HEK293 (cell line): Measurements from ENCODE around the gene PRKAG2.

Experiments
- BCL6B ChIP-seq: fragments of 450-650 bp; formaldehyde crosslinking; IDR thresholded peaks from 2 replicates; pipeline ENCODE4 v1.5.1; 2017; ENCODE audit warnings: missing biosample characterization, missing genetic modification characterization
- KLF1 ChIP-seq: fragments of 450-650 bp; formaldehyde crosslinking; IDR thresholded peaks from 2 replicates; pipeline ENCODE4 v1.5.1; 2016; ENCODE audit warnings: missing biosample characterization, missing genetic modification characterization
- KLF10 ChIP-seq: fragments of 450-650 bp; IDR thresholded peaks from 2 replicates; pipeline ENCODE4 v1.5.1; 2018; ENCODE audit warnings: missing biosample characterization, mild to moderate bottlenecking, missing genetic modification characterization
- OVOL3 ChIP-seq: fragments of 450-650 bp; formaldehyde crosslinking; IDR thresholded peaks from 2 replicates; pipeline ENCODE4 v1.5.1; 2016; ENCODE audit warnings: missing biosample characterization, missing genetic modification characterization
- REPIN1 ChIP-seq: fragments of 450-650 bp; formaldehyde crosslinking; IDR thresholded peaks from 2 replicates; pipeline ENCODE4 v1.5.1; 2017; ENCODE audit warnings: missing biosample characterization, missing genetic modification characterization, low read depth
- REST ChIP-seq: fragments of 450-650 bp; formaldehyde crosslinking; IDR thresholded peaks from 2 replicates; pipeline ENCODE4 v1.5.1; 2016; ENCODE audit warnings: missing biosample characterization, missing genetic modification characterization
- ZBTB21 ChIP-seq: fragments of 450-650 bp; formaldehyde crosslinking; IDR thresholded peaks from 2 replicates; pipeline ENCODE4 v1.5.1; 2017; ENCODE audit warnings: missing biosample characterization, missing genetic modification characterization
- ZBTB44 ChIP-seq: fragments of 450-650 bp; IDR thresholded peaks from 2 replicates; pipeline ENCODE4 v1.5.1; 2018; ENCODE audit warnings: missing biosample characterization, mild to moderate bottlenecking, missing genetic modification characterization
- ZBTB7A ChIP-seq: fragments of 450-650 bp; formaldehyde crosslinking; IDR thresholded peaks from 2 replicates; pipeline ENCODE4 v1.5.1; 2016; ENCODE audit warnings: low read depth, missing biosample characterization, missing genetic modification characterization
- ZFP69B ChIP-seq: fragments of 450-650 bp; formaldehyde crosslinking; IDR thresholded peaks from 2 replicates; pipeline ENCODE4 v1.5.1; 2016; ENCODE audit warnings: missing biosample characterization, missing genetic modification characterization
- ZNF157 ChIP-seq: fragments of 450-650 bp; formaldehyde crosslinking; IDR thresholded peaks from 2 replicates; pipeline ENCODE4 v1.5.1; 2016; ENCODE audit warnings: missing biosample characterization, missing genetic modification characterization
- ZNF488 ChIP-seq: fragments of 450-650 bp; formaldehyde crosslinking; IDR thresholded peaks from 2 replicates; pipeline ENCODE4 v1.5.1; 2016; ENCODE audit warnings: missing biosample characterization, missing genetic modification characterization
- ZNF514 ChIP-seq: fragments of 450-650 bp; formaldehyde crosslinking; IDR thresholded peaks from 2 replicates; pipeline ENCODE4 v1.5.1; 2016; ENCODE audit warnings: missing biosample characterization, missing genetic modification characterization
- ZNF596 ChIP-seq: fragments of 450-650 bp; IDR thresholded peaks from 2 replicates; pipeline ENCODE4 v1.5.0; 2018; ENCODE audit warnings: missing biosample characterization, mild to moderate bottlenecking, missing genetic modification characterization, moderate library complexity
- ZNF621 ChIP-seq: fragments of 450-650 bp; formaldehyde crosslinking; IDR thresholded peaks from 2 replicates; pipeline ENCODE4 v1.5.1; 2017; ENCODE audit warnings: missing biosample characterization, missing genetic modification characterization
- ZNF624 ChIP-seq: fragments of 450-650 bp; formaldehyde crosslinking; IDR thresholded peaks from 2 replicates; pipeline ENCODE4 v1.5.1; 2017; ENCODE audit warnings: missing biosample characterization, missing genetic modification characterization
- ZNF660 ChIP-seq: fragments of 450-650 bp; IDR thresholded peaks from 2 replicates; pipeline ENCODE4 v1.5.1; 2018; ENCODE audit warnings: missing biosample characterization, mild to moderate bottlenecking, missing genetic modification characterization
- TF ChIP-seq, protein P1 (sequence below): fragments of 450-650 bp; formaldehyde crosslinking; IDR thresholded peaks from 2 replicates; pipeline ENCODE4 v1.5.1; 2016; ENCODE audit warnings: missing biosample characterization, missing genetic modification characterization, borderline replicate concordance
- TF ChIP-seq, protein P2 (sequence below): fragments of 450-650 bp; formaldehyde crosslinking; IDR thresholded peaks from 2 replicates; pipeline ENCODE4 v1.5.1; 2016; ENCODE audit warnings: missing biosample characterization, missing genetic modification characterization
- TF ChIP-seq, protein P3 (sequence below): fragments of 450-650 bp; formaldehyde crosslinking; IDR thresholded peaks from 2 replicates; pipeline ENCODE4 v1.5.1; 2016; ENCODE audit warnings: missing biosample characterization, missing genetic modification characterization

PRKAG2 gene

DNA sequence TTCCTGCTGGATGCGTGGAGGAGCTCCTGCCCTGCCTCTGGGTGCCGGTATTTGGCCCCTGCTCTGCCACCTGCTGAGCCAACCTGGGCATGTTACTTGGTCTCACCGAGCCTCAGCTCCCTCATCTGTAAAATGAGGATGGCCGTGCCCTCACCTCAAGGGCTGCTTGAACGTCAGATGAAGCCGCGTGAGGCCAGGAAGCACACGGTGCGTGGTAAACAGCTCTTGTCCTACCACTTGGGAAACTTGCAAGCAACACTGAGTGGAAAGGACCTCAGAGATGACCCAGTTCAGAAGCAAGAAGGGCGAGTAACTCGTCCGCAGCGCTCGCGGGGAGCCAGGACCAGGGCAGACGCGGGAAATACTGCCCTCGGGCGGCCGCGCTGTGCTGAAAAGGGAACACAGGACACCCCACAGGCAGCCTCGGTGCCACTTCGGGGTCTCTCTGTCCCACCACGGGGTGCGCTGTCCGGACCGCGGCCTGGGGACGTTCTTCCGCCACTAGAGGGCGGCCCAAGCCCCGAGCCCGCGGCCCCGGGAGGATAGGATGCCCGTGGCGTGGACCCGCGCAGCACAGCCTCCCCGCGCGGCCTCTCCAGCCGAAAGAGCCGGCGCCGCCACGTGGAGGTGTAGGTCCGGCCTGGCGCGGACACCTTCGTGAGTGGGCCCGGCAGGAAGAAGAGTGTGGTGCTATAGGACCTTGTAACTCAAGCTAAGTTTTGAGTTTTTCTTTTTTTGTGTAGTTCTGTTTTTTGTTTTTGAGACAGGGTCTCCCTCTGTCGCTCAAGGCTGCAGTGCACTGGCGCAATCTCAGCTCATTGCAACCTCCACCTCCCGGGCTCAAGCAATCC, 94.1 kb downstream of the PRKAG2 start (continued):
- no peak for TF ChIP-seq ZBTB44 (tag by site-specific recombination)
- TF ChIP-seq, protein P1, sequence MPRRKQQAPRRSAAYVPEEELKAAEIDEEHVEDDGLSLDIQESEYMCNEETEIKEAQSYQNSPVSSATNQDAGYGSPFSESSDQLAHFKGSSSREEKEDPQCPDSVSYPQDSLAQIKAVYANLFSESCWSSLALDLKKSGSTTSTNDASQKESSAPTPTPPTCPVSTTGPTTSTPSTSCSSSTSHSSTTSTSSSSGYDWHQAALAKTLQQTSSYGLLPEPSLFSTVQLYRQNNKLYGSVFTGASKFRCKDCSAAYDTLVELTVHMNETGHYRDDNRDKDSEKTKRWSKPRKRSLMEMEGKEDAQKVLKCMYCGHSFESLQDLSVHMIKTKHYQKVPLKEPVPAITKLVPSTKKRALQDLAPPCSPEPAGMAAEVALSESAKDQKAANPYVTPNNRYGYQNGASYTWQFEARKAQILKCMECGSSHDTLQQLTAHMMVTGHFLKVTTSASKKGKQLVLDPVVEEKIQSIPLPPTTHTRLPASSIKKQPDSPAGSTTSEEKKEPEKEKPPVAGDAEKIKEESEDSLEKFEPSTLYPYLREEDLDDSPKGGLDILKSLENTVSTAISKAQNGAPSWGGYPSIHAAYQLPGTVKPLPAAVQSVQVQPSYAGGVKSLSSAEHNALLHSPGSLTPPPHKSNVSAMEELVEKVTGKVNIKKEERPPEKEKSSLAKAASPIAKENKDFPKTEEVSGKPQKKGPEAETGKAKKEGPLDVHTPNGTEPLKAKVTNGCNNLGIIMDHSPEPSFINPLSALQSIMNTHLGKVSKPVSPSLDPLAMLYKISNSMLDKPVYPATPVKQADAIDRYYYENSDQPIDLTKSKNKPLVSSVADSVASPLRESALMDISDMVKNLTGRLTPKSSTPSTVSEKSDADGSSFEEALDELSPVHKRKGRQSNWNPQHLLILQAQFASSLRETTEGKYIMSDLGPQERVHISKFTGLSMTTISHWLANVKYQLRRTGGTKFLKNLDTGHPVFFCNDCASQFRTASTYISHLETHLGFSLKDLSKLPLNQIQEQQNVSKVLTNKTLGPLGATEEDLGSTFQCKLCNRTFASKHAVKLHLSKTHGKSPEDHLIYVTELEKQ (tag by site-specific recombination) = no peak
- TF ChIP-seq ZBTB21 = no peak
- TF ChIP-seq ZNF157 = no peak
- peak; percentile 87 for TF ChIP-seq ZNF660 (tag by site-specific recombination)
- TF ChIP-seq ZNF488 (tag by site-specific recombination) = no peak
- no peak for TF ChIP-seq KLF1
- TF ChIP-seq, protein P2, sequence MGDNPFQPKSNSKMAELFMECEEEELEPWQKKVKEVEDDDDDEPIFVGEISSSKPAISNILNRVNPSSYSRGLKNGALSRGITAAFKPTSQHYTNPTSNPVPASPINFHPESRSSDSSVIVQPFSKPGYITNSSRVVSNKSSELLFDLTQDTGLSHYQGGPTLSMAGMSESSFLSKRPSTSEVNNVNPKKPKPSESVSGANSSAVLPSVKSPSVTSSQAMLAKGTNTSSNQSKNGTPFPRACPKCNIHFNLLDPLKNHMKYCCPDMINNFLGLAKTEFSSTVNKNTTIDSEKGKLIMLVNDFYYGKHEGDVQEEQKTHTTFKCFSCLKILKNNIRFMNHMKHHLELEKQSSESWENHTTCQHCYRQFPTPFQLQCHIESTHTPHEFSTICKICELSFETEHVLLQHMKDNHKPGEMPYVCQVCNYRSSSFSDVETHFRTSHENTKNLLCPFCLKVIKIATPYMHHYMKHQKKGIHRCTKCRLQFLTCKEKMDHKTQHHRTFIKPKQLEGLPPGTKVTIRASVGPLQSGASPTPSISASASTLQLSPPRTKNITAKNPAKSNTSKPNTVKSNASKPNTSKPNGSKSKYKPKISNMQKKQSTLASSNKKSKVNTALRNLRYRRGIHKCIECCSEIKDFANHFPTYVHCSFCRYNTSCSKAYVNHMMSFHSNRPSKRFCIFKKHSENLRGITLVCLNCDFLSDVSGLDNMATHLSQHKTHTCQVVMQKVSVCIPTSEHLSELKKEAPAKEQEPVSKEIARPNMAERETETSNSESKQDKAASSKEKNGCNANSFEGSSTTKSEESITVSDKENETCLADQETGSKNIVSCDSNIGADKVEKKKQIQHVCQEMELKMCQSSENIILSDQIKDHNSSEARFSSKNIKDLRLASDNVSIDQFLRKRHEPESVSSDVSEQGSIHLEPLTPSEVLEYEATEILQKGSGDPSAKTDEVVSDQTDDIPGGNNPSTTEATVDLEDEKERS (tag by site-specific recombination) = 0 out of 2 replicates have a peak, but pooled peaks have one; percentile 8
- peak; percentile 67 for TF ChIP-seq ZFP69B
- TF ChIP-seq ZNF514 (tag by site-specific recombination) = no peak
- TF ChIP-seq, protein P3, sequence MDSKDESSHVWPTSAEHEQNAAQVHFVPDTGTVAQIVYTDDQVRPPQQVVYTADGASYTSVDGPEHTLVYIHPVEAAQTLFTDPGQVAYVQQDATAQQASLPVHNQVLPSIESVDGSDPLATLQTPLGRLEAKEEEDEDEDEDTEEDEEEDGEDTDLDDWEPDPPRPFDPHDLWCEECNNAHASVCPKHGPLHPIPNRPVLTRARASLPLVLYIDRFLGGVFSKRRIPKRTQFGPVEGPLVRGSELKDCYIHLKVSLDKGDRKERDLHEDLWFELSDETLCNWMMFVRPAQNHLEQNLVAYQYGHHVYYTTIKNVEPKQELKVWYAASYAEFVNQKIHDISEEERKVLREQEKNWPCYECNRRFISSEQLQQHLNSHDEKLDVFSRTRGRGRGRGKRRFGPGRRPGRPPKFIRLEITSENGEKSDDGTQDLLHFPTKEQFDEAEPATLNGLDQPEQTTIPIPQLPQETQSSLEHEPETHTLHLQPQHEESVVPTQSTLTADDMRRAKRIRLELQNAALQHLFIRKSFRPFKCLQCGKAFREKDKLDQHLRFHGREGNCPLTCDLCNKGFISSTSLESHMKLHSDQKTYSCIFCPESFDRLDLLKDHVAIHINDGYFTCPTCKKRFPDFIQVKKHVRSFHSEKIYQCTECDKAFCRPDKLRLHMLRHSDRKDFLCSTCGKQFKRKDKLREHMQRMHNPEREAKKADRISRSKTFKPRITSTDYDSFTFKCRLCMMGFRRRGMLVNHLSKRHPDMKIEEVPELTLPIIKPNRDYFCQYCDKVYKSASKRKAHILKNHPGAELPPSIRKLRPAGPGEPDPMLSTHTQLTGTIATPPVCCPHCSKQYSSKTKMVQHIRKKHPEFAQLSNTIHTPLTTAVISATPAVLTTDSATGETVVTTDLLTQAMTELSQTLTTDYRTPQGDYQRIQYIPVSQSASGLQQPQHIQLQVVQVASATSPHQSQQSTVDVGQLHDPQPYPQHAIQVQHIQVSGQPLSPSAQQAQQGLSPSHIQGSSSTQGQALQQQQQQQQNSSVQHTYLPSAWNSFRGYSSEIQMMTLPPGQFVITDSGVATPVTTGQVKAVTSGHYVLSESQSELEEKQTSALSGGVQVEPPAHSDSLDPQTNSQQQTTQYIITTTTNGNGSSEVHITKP (tag by site-specific recombination) = no peak; the same call in 1 of the 2 replicates
- TF ChIP-seq ZNF624 (tag by site-specific recombination) = no peak
- TF ChIP-seq BCL6B (tag by site-specific recombination) = no peak
- no peak for TF ChIP-seq OVOL3 (tag by site-specific recombination)
- TF ChIP-seq KLF10 (tag by site-specific recombination) = no peak
- peak; percentile 86 for TF ChIP-seq ZBTB7A (tag by site-specific recombination)
- no peak for TF ChIP-seq ZNF596 (tag by site-specific recombination)
- no peak for TF ChIP-seq REPIN1 (tag by site-specific recombination)
- TF ChIP-seq REST = peak; percentile 65
- TF ChIP-seq ZNF621 (tag by site-specific recombination) = no peak
